CD4-positive, alpha-beta memory T cell (primary cell): ENCODE results near the gene SPEF2. TPM values are rescaled to one million over a fixed set of nuclear protein-coding genes. Genes with fewer than 3 reads are reported as not detected.
"Not testable (repeated sequence)": the region's sequence is repeated elsewhere in the genome, so short reads cannot be mapped to it uniquely, and the experiment has no call there.

Experiments used
- CTCF ChIA-PET: fragments of 350-600 bp; sonication (Branson Sonifier 250); formaldehyde crosslinking; loops from one replicate; lab custom pipeline; 2021; ENCODE audit warnings: inconsistent platforms; ENCODE audit not compliant: partially characterized antibody; lab: Charles Lee
- POLR2A ChIA-PET: fragments of 350-600 bp; sonication (Branson Sonifier 250); formaldehyde crosslinking; loops from one replicate; lab custom pipeline; 2021; ENCODE audit not compliant: partially characterized antibody; lab: Charles Lee
- DNase-seq, 5 donors: peaks; one replicate each; pipeline versions ENCODE4 v3.0.0 to v3.0.0-alpha.2; 2020 to 2022; ENCODE audit warnings: mixed read lengths in 1 of 5
- H3K27ac ChIP-seq: one replicate; pipeline ENCODE4 v1.7.0; 2013; ENCODE audit warnings: low read depth, low read length
- H3K27me3 ChIP-seq: 2 replicates; pipeline ENCODE4 v1.7.0; 2013; ENCODE audit warnings: mild to moderate bottlenecking, low read length, moderate library complexity; ENCODE audit not compliant: insufficient read depth
- H3K36me3 ChIP-seq: 2 replicates; pipeline ENCODE4 v1.7.0; 2013; ENCODE audit warnings: mild to moderate bottlenecking, low read length, moderate library complexity; ENCODE audit not compliant: insufficient read depth
- H3K4me1 ChIP-seq: 2 replicates; pipeline ENCODE4 v1.7.0; 2013; ENCODE audit warnings: mild to moderate bottlenecking, low read length, moderate library complexity; ENCODE audit not compliant: insufficient read depth
- H3K4me3 ChIP-seq, 2 donors: one replicate each; pipeline ENCODE4 v1.7.0; 2013; ENCODE audit warnings: low read length in 2 of 2, mild to moderate bottlenecking in 1 of 2
- H3K9me3 ChIP-seq, 2 donors: one replicate each; pipeline ENCODE4 v1.7.0; 2013; ENCODE audit warnings: low read length in 2 of 2, control low read depth in 1 of 2; ENCODE audit not compliant: control insufficient read depth in 1 of 2
- H3K27ac Mint-ChIP-seq, 7 donors: one replicate each; pipeline ENCODE4 v1.8.0; 2020 to 2021; ENCODE audit warnings: mixed read lengths in 7 of 7, mild to moderate bottlenecking in 6 of 7, inconsistent platforms in 3 of 7, moderate library complexity in 3 of 7
- H3K27me3 Mint-ChIP-seq, 2 donors: one replicate each; pipeline ENCODE4 v1.8.0; 2020 to 2021; ENCODE audit warnings: mixed read lengths in 2 of 2
- H3K36me3 Mint-ChIP-seq, 2 donors: one replicate each; pipeline ENCODE4 v1.8.0; 2020 to 2021; ENCODE audit warnings: mixed read lengths in 2 of 2, inconsistent platforms in 1 of 2, mild to moderate bottlenecking in 1 of 2
- H3K4me1 Mint-ChIP-seq, 4 donors: one replicate each; pipeline ENCODE4 v1.8.0; 2020 to 2021; ENCODE audit warnings: mixed read lengths in 4 of 4, mild to moderate bottlenecking in 1 of 4
- H3K4me3 Mint-ChIP-seq, 8 donors: one replicate each; pipeline ENCODE4 v1.8.0; 2020 to 2021; ENCODE audit warnings: mixed read lengths in 8 of 8, mild to moderate bottlenecking in 7 of 8, moderate library complexity in 6 of 8, inconsistent platforms in 3 of 8
- H3K9me3 Mint-ChIP-seq, 8 donors: one replicate each; pipeline ENCODE4 v1.8.0; 2020 to 2021; ENCODE audit warnings: mixed read lengths in 8 of 8, mild to moderate bottlenecking in 5 of 8, inconsistent platforms in 3 of 8, moderate library complexity in 1 of 8
- intact Hi-C: fragments of 100-400 bp; cut with micrococcal nuclease; formaldehyde crosslinking; loops from one replicate; pipeline ENCODE4 v1.15.1; 2023
- polyA plus RNA-seq, 2 donors: library from polyadenylated mRNA; unstranded; fragments of 300-500 nt; fragmentation: Illumina TruSeq; gene quantifications; one replicate each; pipeline ENCODE4 v1.2.3, GENCODE V29; 2021
- total RNA-seq, 2 experiments: library from RNA; stranded (reverse); gene quantifications; one replicate each; pipeline ENCODE4 v1.2.3, GENCODE V29; 2021

SPEF2 gene
- total and polyA plus RNA-seq, 4 experiments from 2014 or later = 4.0 to 15.4 (median 10.2) TPM

- Mint-ChIP-seq H3K9me3 (peaks cover 0 to 3% (median 0%) of the 10 kb centered on the region in 8 donors), H3K27me3 (no peaks in the 10 kb centered on the region), H3K4me3 (peak overlapping the region in 7 of 8 donors; percentile 11 to 94 (median 87)), H3K4me1 (peaks cover 68 to 96% (median 86%) of the 10 kb centered on the region in 4 donors), H3K27ac (peak overlapping the region; percentile 74 to 99 (median 99)), H3K36me3 (peaks cover 0 to 8% of the 10 kb centered on the region in 2 donors)
- H3K9me3 ChIP-seq = no peaks in the 10 kb centered on the region
- H3K36me3 ChIP-seq = no peaks in the 10 kb centered on the region
- peaks cover 97% of the 10 kb centered on the region for H3K4me1 ChIP-seq
- POLR2A ChIA-PET = interaction anchor here (0.6 to 24.8 kb wide), 19 partner anchors 10 to 54 kb away, joined by 3 to 2275 read pairs (median 9); partner anchors contain the start of gene IL7R
- no peaks in the 10 kb centered on the region for H3K27me3 ChIP-seq
- H3K27ac ChIP-seq = peak overlapping the region; percentile 45
- DNase-seq = peak in 1 of 5 donors; percentile 15
- CTCF ChIA-PET = interaction anchor here (1.0 to 2.1 kb wide), 5 partner anchors 10 to 55 kb away, joined by 3 to 20 read pairs (median 6); no protein-coding TSS in a partner anchor
- no peak overlapping the region for H3K4me3 ChIP-seq
- intact Hi-C loops = no loop called here
These were observed 215.1 kb downstream of the SPEF2 start for GRCh38 chr5:35832762-35833161.

DNA sequence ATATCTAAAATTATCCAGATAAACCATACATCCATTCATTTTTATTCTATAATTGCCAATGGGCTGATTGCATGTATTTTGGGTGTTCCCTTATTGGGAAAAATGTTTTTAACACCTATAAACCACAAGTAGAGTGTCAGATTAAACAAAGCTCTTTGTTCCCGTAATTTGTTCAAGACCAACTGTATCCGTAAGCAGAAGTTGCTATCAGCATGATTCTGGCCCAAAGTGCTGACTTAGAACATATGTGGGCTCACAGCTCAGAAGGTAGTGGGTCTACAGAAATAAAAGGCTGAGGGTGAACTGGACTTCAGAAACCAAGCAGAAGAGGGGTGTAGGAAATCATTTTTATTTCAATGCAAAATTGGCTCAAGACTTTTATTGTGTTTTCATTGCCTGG lies 215.6 kb downstream of the SPEF2 start:
- Histone ChIP-seq H3K27ac (peak overlapping the region; percentile 45), H3K9me3 (no peaks in the 10 kb centered on the region), H3K36me3 (no peaks in the 10 kb centered on the region), H3K4me3 (peak overlapping the region in 1 of 2 donors; percentile 21), H3K4me1 (peaks cover 97% of the 10 kb centered on the region), H3K27me3 (no peaks in the 10 kb centered on the region)
- no peaks in the 10 kb centered on the region for H3K27me3 Mint-ChIP-seq
- DNase-seq = no peak
- peak overlapping the region; percentile 74 to 99 (median 99) for H3K27ac Mint-ChIP-seq
- H3K4me1 Mint-ChIP-seq = peaks cover 67 to 96% (median 85%) of the 10 kb centered on the region in 4 donors
- ChIA-PET POLR2A (interaction anchor here (0.6 to 24.8 kb wide), 22 partner anchors 10 to 92 kb away, joined by 3 to 2275 read pairs (median 7); partner anchors contain the start of gene IL7R), CTCF (interaction anchor here (1.0 to 2.1 kb wide), 7 partner anchors 11 to 56 kb away, joined by 3 to 20 read pairs (median 5); partner anchors contain the start of gene IL7R)
- H3K9me3 Mint-ChIP-seq = peaks cover 0 to 3% (median 0%) of the 10 kb centered on the region in 8 donors
- peaks cover 0 to 8% of the 10 kb centered on the region in 2 donors for H3K36me3 Mint-ChIP-seq
- intact Hi-C loops = no loop called here
- peak overlapping the region; percentile 76 to 94 (median 84) for H3K4me3 Mint-ChIP-seq

DNA sequence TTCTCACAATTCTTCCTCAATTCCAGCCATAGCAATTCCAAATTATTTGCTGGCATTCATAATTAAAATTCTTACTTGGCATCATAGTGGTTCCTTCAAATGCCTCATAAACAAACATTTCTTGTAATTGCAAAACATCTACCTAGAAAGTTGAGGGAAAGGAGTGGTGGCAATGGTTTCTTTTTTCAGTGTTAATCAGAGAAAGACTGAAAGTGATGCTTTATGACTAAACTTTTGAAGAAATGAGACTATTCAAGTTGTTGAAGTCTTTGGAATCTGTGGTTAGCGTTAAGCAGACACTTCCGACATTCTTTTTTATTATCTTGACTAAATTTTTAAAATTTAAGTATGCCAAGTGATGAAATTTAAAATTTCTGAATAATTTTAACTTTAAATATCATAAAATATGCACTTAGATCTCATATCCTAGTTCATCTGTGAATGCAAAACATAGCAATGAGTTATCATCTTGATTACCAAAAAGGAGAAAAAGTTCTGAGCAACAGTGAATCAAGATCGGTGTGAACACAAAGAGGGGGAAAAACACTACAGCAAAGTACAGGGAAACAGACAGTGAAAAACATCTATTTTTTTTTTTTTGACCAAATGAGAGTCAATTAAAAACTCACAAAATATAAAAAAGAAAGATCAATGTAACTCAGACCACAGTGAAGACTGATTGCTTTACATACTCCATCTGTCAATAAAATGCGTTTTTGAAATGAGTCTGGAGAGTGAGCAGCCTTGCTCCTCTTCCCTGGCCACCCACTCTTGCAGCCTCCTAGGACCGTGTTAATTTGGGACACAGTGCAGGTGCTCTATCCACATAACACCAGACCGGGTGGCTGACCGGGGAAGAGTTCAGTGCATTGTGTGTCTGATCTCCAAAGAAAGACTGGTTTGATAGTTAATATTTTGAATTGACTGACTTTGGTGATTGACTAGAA lies 218.4 kb downstream of the SPEF2 start:
- H3K4me1 ChIP-seq = peaks cover 97% of the 10 kb centered on the region
- CTCF ChIA-PET = interaction anchor here (1.0 to 2.3 kb wide), 2 partner anchors 15 to 18 kb away, joined by 5 to 12 read pairs; no protein-coding TSS in a partner anchor
- H3K4me3 Mint-ChIP-seq = peak overlapping the region; percentile 63 to 89 (median 76)

GRCh38 chr5:35838370-35839042 lies 220.8 kb downstream of the SPEF2 start:
- Histone ChIP-seq H3K9me3 (no peaks in the 10 kb centered on the region), H3K36me3 (no peaks in the 10 kb centered on the region), H3K4me1 (peaks cover 73% of the 10 kb centered on the region), H3K4me3 (peak overlapping the region in 1 of 2 donors; percentile 3), H3K27ac (no peak overlapping the region), H3K27me3 (no peaks in the 10 kb centered on the region)
- intact Hi-C loops = loop anchor here (1.0 kb wide), 1 partner anchor 8 kb away; no protein-coding TSS in a partner anchor
- POLR2A ChIA-PET = interaction anchor here (1.0 to 24.8 kb wide), 10 partner anchors 12 to 57 kb away, joined by 3 to 2275 read pairs (median 4); partner anchors contain the start of gene IL7R
- Mint-ChIP-seq H3K4me1 (peaks cover 55 to 80% (median 69%) of the 10 kb centered on the region in 4 donors), H3K9me3 (peaks cover 0 to 6% (median 4%) of the 10 kb centered on the region in 8 donors), H3K27me3 (no peaks in the 10 kb centered on the region), H3K27ac (peak overlapping the region; percentile 68 to 94 (median 93)), H3K4me3 (peak overlapping the region in 7 of 8 donors; percentile 36 to 86 (median 67)), H3K36me3 (peaks cover 0 to 10% of the 10 kb centered on the region in 2 donors)
- no peak for DNase-seq
- CTCF ChIA-PET = interaction anchor here (1.2 kb wide), 1 partner anchor 18 kb away, joined by 3 read pairs; no protein-coding TSS in a partner anchor

More for the DNA sequence above, 218.4 kb downstream of the SPEF2 start:
- peaks cover 0 to 3% (median 0%) of the 10 kb centered on the region in 8 donors for H3K9me3 Mint-ChIP-seq
- peaks cover 0 to 13% of the 10 kb centered on the region in 2 donors for H3K36me3 Mint-ChIP-seq
- Histone ChIP-seq H3K36me3 (no peaks in the 10 kb centered on the region), H3K9me3 (no peaks in the 10 kb centered on the region), H3K4me3 (peak overlapping the region; percentile 5 to 38), H3K27ac (peak overlapping the region; percentile 53), H3K27me3 (no peaks in the 10 kb centered on the region)
- no peak for DNase-seq
- POLR2A ChIA-PET = interaction anchor here (1.1 to 24.8 kb wide), 6 partner anchors 15 to 45 kb away, joined by 5 to 2275 read pairs (median 44); partner anchors contain the start of gene IL7R
- intact Hi-C loops = no loop called here
- peaks cover 70 to 99% (median 87%) of the 10 kb centered on the region in 4 donors for H3K4me1 Mint-ChIP-seq
- no peaks in the 10 kb centered on the region for H3K27me3 Mint-ChIP-seq
- H3K27ac Mint-ChIP-seq = peak overlapping the region; percentile 74 to 99 (median 94)

DNA sequence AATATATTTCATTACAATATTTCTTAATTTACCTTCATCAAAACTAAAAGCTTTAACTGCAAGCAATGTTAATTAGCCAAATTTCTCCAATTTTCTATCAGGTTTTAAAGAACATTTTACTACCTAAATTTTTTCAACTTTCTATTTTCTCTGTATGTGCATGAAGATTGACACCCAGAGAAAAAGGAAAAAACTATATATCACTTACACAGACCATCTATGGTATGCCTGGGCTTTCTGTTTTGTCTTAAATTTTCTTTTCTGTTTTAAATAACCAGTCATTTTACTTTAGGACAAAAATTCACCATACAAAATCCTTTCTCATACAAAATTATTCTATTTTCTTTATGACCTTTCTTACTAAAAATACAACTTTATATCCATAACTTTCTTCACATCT lies 225.2 kb downstream of the SPEF2 start:
- Mint-ChIP-seq H3K27me3 (no peaks in the 10 kb centered on the region), H3K4me1 (peaks cover 26 to 50% (median 35%) of the 10 kb centered on the region in 4 donors), H3K27ac (peak overlapping the region in 1 of 7 donors; percentile 24), H3K36me3 (peaks cover 31% of the 10 kb centered on the region in 2 donors), H3K4me3 (peak overlapping the region in 1 of 8 donors; percentile 22), H3K9me3 (peaks cover 0 to 47% (median 39%) of the 10 kb centered on the region in 8 donors)
- Histone ChIP-seq H3K4me1 (peaks cover 29% of the 10 kb centered on the region), H3K36me3 (no peaks in the 10 kb centered on the region), H3K9me3 (peaks cover 0 to 14% of the 10 kb centered on the region in 2 donors), H3K27ac (no peak overlapping the region), H3K4me3 (no peak overlapping the region), H3K27me3 (no peaks in the 10 kb centered on the region)
- ChIA-PET CTCF (no interaction called here), POLR2A (interaction anchor here (0.9 to 2.5 kb wide), 7 partner anchors 10 to 62 kb away, joined by 3 to 9 read pairs (median 4); partner anchors contain the start of gene IL7R)
- intact Hi-C loops = no loop called here
- DNase-seq = no peak

- CTCF ChIA-PET, H3K27me3 ChIP-seq, H3K4me3 ChIP-seq, H3K27me3 Mint-ChIP-seq, intact Hi-C loops, H3K27ac ChIP-seq, DNase-seq, H3K36me3 ChIP-seq: not testable (repeated sequence)
- Mint-ChIP-seq H3K4me1 (peaks cover 17 to 44% (median 29%) of the 10 kb centered on the region in 4 donors), H3K27ac (peak overlapping the region in 1 of 7 donors; percentile 18), H3K36me3 (peaks cover 29 to 31% of the 10 kb centered on the region in 2 donors), H3K4me3 (peak overlapping the region in 1 of 8 donors; percentile 5), H3K9me3 (peaks cover 0 to 47% (median 39%) of the 10 kb centered on the region in 8 donors)
- POLR2A ChIA-PET = interaction anchor here (0.9 to 2.2 kb wide), 2 partner anchors 12 to 24 kb away, joined by 4 to 7 read pairs; no protein-coding TSS in a partner anchor
- peaks cover 25% of the 10 kb centered on the region for H3K4me1 ChIP-seq
- peaks cover 0 to 14% of the 10 kb centered on the region in 2 donors for H3K9me3 ChIP-seq
These were observed 227.8 kb downstream of the SPEF2 start for GRCh38 chr5:35845508-35845907.
